Stimulated activated CD8-positive, alpha-beta memory T cell treated with anti-CD3 and anti-CD28 coated beads, Interleukin-12 subunit alpha, Interleukin-12 subunit beta, amount 100 ng/mL, for 24 hours (primary cell): ENCODE results near the gene MPG.

Experiments used
- DNase-seq: peaks from one replicate; pipeline ENCODE4 v3.0.0-alpha.2; 2020; ENCODE audit errors: extremely low read depth

Gene MPG

DNA sequence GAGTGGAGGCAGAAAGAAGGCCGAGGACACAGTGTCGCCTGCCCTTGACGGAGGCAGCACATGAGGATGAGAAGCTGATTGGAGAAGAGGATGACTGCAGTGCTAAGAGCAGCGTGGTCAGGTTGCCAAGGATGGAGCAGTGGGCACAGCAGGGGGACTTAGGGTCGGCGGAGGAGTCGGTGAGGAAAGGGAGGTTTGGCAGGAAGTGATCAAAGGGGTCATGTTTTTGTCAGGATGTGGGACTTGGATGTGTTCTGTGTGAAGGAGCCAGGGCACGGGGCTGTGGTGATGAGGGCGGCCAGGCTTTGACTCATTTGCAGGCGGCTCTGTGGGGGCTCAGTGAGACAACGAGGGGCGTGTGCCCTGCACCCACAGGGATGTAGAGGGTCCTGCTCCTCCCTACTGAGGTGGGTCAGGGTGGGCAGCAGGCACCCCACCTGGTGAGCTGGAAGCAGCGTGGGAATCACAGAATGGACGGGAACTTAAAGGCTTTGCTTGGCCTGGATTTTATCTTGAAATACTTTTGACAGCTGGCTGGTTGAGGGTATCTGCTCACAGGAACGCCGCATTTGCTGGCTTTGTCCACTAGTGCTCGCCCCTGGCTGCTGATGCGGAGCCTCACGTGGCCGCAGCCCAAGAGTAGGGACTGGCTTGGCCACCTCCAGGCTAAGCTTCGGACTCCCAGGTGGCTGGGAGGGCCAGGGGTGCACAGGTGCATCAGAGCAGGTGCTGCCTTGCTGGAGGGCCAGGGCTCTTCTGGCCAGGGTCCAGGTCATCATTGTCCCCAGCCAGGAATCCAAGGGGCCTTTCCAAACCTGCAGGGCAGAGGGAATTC lies 6.0 kb downstream of the MPG start:
- DNase-seq = no peak

DNA sequence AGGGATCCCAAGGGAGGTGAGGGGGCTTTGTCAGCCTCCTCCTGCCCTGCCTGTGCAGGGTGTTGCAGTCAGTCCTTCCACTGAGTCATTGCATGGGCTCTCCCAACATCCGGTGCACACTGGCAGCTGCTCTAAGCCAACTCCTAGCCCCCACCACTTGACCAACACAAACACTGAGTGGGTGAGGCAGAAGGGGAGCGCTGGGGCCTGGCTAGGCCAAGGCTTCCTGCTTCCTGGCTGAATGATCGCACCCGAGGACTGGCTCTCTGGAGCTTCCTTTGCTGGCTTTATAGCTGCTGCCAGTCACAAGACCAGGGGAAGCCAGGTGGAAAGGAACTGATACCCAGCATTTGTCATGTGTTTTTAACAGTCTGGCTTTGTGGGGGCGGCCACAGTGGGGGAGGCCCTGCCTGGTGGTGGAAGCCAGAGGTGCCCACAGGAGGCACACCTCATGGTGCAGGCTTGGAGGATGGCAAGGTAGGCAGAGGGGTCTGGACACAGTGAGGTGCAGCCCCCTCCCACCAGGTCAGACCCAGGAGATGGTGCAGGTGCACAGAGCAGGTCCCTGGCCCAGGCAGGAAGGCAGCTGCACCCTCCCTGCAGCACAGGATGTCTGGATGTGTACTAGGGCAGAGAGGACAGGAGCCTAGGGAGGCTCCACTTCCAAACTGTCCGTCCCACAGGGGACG lies 6.8 kb downstream of the MPG start:
- peak; percentile 31 for DNase-seq

DNA sequence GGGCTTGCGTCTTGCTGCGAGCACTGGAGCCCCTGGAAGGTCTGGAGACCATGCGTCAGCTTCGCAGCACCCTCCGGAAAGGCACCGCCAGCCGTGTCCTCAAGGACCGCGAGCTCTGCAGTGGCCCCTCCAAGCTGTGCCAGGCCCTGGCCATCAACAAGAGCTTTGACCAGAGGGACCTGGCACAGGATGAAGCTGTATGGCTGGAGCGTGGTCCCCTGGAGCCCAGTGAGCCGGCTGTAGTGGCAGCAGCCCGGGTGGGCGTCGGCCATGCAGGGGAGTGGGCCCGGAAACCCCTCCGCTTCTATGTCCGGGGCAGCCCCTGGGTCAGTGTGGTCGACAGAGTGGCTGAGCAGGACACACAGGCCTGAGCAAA lies 7.4 kb downstream of the MPG start:
- DNase-seq = no peak

DNA sequence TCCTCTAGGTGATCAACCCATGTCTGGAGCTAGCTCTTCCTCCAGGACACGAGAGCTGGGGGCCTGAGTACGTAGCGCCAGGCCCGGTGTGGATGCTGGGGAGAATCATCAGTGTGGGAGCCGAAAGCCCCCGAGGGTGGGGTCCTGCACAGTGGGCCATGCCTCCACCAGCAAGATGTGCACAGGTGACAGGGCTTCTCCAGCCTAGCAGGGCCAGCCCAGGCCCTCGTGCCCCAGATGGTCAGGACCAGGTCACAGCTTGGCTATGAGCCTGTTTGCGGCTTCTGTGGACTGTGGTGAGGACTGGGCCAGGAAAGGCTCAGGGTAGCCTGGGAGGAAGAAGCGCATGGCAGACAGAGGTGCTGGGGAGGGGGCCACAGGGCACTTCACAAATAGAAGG lies 7.8 kb downstream of the MPG start:
- DNase-seq = no peak

DNA sequence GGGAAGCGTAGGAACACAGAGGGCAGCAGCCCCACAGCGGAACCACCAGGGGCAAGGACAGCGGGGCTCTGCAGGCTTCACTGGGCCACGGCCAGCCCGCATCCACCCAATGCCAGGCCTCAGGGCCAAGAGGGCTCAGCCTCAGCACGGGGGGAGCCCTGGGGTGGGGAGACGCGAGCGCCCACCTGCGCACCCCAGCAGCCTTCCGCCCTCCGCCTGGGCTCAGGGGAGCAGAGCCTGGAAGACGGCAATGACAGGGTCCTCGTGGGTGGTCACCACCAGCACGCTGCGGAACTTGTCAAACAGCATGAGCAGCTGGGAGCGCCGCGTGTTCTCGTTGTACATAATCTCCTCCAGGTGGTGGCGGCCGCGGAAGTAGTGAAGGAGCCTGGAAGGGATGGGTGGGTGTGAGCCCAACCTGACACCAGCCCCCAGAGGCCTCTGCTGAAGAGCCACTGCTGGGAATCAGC lies 8.5 kb downstream of the MPG start:
- DNase-seq = no peak

DNA sequence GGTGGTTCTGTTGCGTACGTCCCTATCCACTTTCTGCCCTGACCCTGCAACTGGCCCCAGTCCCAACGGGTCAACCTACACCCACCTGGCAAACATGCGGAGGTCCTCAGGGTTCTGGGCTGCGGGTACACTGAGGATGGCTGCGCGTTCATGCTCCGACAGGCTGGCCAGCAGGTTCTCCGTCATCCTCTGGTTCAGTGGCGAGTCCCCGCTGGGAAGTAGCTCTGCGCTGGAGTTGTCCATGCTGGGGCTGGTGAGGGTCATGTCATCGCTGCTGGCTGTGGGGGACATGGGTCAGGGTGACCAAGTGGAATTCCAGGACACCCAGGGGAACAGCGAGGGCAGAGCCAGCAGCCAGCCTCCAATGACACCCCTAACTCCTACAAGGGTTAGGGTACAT lies 10.6 kb downstream of the MPG start:
- DNase-seq = no peak

DNA sequence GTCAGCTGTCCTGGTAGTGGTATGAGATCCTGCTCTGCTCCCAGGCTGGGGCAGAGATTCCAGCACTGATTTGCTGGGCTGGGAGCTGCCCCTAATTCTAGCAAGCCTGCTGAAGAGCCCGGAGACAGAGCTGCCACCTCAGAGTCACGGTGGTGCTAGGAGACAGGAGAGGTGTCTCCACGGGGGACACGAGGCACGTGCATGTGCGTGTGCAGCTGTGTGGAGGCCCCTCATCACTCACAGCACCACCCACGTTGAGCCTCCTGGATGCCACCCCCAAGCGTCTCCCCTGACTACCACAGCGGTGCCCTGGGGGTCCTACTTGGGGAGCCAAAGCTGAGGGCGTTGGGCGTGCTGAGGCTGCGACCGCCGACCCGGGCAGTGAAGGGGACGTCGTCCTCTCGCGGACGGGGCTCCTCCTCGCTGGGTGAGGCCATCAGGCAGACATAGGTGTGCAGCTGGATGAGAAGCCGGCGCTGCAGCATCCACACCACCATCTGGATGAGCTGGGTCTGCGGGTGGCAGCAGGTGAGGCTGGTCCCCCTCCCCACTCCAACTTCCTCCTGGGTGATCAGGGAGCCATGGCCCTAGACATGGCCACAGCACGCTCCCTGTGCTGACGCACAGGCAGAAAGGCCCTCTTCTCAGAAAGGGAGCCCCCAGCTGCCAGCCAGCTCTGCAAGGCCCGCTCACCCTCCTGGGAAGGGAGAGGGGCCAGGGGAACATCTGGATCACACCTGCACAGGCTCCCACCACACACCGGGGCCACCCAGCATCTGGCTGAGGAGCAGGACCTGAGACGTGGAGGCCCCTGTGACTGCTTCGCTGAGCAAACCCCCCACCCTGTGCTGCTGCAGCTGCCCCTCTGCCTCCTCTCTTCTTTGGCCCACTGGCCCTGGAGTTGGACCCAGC lies 11.6 kb downstream of the MPG start:
- no peak for DNase-seq

DNA sequence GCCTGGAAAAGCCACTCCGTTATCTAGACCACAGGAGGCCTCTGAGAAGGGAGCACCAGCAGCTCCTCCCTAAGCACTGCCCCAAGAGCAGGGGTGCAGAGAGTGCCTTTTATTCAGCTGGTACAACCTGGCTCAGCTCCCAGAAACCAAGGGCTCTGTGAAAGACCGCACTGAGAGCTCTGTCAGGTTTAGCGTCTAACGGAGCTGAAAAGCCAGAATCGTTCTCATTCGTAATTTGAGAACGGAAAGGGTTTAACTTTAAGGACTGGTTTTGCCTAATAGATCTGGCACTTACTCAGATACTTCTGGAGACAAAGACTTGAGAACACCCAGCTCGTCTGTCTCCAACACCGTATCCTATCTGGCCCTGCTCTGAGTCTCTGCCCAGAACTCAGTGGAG lies 13.5 kb downstream of the MPG start:
- DNase-seq = no peak

DNA sequence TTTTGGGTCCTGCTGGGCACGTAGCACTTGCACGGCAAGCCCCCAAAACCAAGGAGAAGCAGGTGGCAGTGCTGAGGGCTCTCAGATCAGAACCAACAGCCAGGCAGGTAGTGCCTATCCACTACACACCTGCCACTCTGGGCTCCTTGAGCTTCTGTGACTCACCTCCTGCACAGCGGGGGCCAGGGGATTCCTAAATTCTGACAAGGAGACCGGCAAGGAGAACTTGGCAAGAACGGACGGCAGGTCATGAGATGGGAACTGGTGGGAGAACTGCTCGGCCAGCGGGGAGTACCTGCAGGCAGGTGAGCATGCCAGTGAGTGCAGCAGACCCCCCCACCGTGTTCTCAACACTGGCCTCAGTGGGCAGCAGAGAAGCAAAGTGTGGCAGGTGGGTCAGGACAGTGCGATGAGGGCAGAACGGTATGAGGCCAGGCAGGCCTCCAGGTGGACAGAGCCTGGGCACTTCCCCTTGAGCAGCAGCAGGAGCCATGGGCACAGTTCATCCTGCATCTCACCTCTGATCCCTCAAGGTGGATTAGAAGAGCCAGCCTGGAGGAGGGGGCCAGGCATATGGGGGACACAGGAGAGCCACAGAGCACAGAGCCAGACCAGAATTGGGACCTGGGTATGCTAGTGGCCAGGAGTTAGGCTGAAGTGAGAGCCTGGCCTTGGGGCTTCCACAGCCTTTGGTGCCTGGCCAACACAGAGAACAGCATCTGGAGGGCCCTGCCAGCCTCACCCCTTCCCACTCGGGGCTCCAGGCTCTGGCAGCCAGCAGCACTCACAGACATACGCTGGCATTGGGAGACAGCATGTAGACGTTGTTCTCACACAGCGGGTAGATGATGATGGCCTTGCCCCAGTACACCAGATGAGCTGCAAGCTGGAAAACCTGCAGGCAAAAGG lies 14.7 kb downstream of the MPG start:
- DNase-seq = no peak

DNA sequence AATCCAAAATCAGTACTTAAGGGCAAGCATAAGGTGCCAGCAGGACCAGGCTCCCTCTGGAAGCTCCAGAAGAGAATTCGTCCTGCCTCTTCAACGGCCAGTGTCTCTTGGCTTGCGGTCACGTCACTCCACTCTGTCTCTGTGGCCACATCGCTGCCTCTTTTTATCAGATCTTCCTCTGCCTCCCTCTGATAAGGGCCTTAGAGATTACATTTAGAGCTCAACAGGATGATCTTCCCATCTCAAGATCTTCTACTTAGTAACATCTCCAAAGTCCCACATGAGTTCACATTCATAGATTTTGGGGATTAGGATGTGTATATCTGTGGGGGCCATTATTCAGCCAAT lies 16.9 kb downstream of the MPG start:
- DNase-seq = no peak

DNA sequence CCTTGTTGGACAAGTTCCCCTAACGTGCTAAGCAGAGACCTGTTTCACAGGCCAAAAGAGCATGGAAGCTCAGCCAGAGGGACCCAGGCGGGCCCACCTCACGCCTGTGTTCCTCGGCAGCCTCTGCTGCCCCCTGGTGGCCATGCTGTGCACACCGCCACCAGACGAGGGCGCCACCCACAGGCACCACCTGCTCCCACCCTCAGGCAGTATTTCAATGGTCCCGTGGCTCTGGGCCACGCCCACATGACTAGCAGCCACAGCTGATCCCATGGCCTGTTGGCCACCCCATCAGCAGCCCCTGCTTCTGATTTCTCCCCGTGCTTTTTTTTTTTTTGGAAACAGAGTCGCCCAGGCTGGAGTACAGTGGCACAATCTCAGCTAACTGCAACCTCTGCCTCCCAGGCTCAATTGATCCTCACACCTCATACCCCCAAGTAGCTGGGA lies 18.9 kb downstream of the MPG start:
- peak; percentile 73 for DNase-seq

DNA sequence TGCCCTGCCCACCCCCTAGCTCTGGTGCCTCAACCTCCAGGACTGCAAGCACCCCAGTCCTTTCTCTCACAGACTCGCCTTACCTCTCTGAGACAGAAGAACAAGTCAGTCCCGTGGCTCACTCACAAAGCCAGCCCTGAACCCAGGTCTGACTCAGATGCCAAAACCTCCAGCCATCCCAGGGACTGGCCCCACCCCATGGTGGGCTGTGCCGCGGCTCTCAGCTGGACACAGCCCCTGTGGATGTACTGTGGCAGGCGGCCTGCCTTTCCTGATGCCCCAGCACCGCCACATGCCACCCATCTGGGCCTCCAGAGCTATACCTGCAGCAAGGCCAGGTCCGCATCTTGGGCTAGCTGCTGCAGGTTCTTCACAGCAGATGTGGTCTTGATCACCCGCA lies 19.8 kb downstream of the MPG start:
- DNase-seq = no peak

DNA sequence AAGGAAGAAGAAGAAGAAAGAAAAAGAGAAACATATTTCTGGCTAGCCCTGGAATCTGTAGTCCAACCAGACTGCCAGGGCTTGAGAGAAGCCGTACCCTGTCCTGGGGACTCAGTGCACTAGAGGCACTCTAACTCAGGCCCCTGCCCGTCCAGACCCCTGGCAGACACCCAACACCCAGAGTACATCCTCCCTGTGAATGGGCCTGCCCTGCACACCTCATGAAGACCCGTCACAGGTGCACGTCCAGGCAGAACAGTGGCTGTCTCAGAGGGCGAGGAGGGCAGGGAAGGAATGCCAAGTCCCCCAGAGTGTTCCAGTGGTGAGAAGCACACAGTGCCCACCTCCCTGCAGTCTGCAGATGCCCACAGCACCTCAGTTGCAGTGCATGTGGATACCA lies 23.0 kb downstream of the MPG start:
- DNase-seq = no peak

DNA sequence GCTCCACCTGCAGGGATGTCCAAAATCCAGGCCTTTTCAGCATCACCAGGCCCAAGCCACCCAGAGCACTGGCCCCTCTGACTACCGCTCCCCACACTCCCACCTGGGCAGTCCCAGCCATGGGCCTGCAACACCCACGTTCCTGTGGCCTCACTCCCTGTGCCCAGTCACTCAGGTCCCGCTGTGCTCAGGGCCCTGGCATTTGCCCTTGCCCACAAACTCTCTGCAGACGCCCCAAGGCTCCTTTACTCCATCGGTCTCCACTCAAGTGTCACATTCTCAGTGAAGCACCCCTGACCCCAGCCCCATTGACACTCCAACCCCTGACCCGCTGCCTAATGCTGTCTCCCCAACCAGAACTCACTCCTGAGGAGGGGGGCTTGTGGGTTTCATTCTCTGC lies 23.6 kb downstream of the MPG start:
- DNase-seq = no peak

DNA sequence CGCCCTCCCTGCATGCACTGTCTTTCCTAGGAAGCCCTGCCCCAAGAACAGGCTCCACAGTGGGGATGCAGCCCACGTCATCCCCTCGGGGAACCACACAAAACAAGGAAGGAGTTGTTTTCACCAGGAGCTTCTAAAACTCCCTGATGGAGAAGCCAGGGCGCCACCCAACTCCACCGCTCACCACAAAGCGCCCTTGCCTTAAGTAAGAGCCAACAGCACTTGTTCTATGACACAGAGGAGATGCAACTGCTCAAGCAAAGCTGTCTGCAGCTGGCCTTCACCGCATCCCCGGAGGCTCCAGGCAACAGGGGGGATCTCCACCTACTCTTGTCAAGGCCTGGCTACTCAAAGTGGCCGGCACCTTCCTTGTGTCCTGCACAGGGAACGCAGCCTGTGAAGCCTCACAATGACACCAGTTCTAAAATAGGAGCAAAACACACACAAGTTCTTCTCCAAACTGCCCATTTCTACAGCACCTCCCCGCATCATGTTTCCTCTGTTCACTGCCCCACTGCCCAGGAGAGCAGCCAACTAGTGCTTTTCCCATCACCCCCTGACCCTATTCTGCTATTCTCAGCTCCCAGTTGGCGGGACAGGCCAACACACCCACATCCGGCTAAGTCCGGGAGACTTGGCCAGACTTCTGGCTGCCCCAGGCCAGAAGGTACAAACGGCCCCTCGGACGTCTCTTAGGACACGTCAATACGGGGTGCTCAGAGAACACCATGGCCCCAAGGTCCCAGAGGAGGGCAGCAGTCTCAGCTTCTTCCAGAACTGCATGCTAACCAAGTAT lies 24.2 kb downstream of the MPG start:
- DNase-seq = no peak

DNA sequence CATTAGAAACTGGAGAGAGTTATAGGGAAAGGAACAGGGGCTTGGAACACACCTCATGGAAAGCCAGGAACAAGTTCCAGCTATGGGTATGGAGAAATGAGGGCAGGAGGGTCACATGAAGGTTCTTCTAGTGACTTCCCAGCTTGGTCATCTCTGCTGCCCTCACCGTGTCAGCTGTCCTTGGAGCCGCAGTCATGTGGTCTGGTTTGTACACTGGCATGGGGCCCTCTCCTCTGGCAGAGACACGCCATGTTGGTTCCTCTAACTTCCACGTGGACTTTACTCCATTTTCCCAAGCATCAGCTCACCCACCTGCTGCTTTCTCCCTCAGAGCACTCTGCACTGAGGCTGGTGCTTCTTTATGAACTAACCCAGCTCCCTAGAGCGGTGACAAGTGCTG lies 26.3 kb downstream of the MPG start:
- DNase-seq = no peak

DNA sequence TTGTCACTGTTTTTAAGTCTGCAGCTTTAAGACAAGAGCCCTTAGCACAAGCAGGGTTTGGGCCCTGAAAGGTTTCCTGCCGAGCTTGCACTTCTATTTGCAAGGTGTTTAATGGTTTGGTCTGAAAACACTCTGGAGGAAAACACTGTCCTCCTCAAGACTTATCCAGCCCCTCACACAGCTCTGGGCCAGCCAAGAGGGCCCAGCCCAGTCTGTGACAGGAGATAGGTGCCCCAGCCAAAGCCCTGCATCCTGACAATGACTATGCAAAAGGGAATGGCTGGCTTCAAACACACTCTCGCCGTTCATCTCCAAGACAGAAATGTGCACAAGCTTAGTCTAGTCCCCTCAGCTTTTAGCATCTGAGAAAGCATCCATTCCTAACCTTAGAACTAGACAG lies 26.9 kb downstream of the MPG start:
- DNase-seq = no peak

DNA sequence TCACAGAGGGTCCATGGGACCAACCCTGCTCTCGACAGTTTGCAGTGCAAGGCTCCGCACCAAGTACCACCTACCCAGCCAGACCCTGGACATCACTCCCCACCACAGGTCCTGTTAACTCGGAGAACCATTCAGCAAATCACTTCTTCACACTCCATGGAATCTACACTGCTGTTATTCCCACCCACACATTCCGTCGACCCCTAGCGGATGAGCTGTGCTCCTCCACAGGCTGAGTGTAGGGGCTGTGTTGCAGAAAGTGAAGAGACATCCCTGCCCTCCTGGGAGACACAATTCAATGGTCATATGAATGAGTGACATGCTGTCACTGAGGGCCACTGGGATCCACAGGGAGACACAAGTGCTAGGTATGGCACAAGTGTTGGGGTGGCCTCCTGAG lies 27.5 kb downstream of the MPG start:
- no peak for DNase-seq

DNA sequence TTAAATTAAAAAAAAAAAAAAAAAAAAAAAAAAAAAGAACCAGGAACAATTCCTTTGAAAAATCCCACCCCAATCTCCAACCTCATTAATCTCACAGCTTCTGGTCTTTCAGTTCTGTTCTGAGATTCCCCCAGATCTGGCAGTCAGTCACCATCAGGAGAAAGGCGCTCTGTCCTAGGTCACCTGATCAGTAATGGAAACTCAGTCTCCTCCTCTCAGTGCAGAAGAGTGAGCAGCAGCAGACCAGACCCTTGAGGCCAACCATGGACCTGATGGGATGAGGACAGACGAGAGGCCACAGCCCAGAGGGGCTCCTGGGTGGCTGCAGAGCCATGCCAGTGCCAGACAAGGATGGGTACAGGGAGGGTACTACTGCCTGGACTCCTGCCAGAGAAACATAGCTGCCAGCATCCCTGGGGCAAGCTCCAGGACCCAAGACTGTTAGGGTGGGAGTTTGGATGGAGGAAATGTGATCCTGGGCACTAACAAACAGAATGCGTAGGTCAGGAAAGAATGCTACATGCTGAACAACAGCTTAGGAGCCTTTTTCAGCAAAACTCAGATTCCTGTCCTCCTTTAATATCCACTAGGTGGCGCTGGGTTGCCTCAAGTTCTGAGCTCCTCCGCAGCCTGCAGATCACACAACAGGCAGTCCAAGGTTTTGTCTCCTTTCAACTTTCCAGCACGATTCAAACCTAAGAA lies 28.7 kb downstream of the MPG start:
- peak; percentile 19 for DNase-seq
